BJ (cell line): Measurements from ENCODE around the gene GPBAR1. TPM values are rescaled to one million over a fixed set of nuclear protein-coding genes. Genes with fewer than 3 reads are reported as not detected.
"Not testable (repeated sequence)": the region's sequence is repeated elsewhere in the genome, so short reads cannot be mapped to it uniquely, and the experiment has no call there.

Experiments
- CTCF ChIA-PET: fragments of 350-600 bp; formaldehyde crosslinking; extraction: SDS; loops from one replicate; lab custom pipeline; 2021; ENCODE audit warnings: antibody characterized with exemption, inconsistent platforms; lab: Yijun Ruan, JAX
- POLR2A ChIA-PET: fragments of 300-600 bp; sonication (Branson Sonifier 250); formaldehyde crosslinking; extraction: SDS; loops from one replicate; lab custom pipeline; 2021; ENCODE audit warnings: antibody characterized with exemption; lab: Charles Lee
- DNase-seq: peaks from one replicate; pipeline ENCODE4 v3.0.0-alpha.2; 2011; ENCODE audit warnings: low read depth
- H3K27me3 ChIP-seq: 2 replicates; pipeline ENCODE4 v1.6.0; 2011; ENCODE audit warnings: low read length; ENCODE audit not compliant: control insufficient read depth, insufficient read depth
- H3K36me3 ChIP-seq: 2 replicates; pipeline ENCODE4 v1.5.1; 2011; ENCODE audit warnings: low read length; ENCODE audit not compliant: control insufficient read depth, insufficient read depth
- H3K4me3 ChIP-seq: 2 replicates; pipeline ENCODE4 v1.5.1; 2011; ENCODE audit warnings: low read depth, mild to moderate bottlenecking, control low read depth, low read length
- polyA plus RNA-seq: library from polyadenylated mRNA; depleted of rRNA; stranded (reverse); fragments of >200 nt; gene quantifications from 2 replicates; pipeline ENCODE4 v1.2.3, GENCODE V29; 2011; rRNA removed
- TF ChIP-seq, protein P1 (sequence below): IDR thresholded peaks from 2 replicates; pipeline ENCODE4 v1.5.1; 2011; ENCODE audit warnings: low read depth, mild to moderate bottlenecking, control low read depth, inconsistent platforms, low read length, moderate library complexity; ENCODE audit not compliant: insufficient read depth

GPBAR1 gene
- polyA plus RNA-seq, 1 experiment = not detected

DNA sequence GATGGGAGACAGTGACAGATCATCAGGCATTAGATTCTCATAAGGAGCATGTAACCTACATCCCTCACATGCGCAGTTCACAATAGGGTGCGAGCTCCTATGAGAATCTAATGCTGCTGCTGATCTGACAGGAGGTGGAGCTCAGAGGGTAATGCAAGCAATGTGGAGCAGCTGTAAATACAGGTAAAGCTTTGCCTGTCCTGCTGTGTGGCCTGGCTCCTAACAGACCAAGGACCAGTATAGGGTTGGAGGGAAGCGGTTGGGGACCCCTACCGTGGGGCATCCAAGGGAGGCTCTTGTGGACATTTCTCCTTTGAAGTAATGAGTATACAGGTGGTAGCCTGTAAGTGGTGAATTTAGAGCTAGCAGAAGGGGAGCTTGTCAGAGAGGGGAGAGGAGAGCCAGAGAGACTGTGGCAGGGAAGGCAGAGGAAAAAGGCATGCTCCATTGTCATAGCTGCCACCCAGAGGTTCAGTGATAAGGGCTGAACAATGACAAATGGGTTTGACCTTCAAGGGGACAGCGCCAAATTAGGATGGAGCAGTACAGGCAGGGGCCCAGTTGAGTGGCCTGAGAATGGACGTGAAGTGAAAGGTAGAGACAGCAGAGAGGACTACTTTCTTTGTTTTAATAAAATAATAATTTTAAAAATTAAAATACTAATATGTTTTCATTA, 46.7 kb downstream of the GPBAR1 start:
- Histone ChIP-seq H3K27me3 (peaks cover 2% of the 10 kb centered on the region; the same call in 1 of the 2 replicates), H3K36me3 (no peaks in the 10 kb centered on the region), H3K4me3 (no peak overlapping the region)
- DNase-seq = no peak
- ChIA-PET POLR2A (no interaction called here), CTCF (interaction anchor here (0.8 to 17.8 kb wide), 8 partner anchors 8 to 88 kb away, joined by 3 to 244 read pairs (median 4); partner anchors contain the start of gene CATIP)
- TF ChIP-seq, protein P1, sequence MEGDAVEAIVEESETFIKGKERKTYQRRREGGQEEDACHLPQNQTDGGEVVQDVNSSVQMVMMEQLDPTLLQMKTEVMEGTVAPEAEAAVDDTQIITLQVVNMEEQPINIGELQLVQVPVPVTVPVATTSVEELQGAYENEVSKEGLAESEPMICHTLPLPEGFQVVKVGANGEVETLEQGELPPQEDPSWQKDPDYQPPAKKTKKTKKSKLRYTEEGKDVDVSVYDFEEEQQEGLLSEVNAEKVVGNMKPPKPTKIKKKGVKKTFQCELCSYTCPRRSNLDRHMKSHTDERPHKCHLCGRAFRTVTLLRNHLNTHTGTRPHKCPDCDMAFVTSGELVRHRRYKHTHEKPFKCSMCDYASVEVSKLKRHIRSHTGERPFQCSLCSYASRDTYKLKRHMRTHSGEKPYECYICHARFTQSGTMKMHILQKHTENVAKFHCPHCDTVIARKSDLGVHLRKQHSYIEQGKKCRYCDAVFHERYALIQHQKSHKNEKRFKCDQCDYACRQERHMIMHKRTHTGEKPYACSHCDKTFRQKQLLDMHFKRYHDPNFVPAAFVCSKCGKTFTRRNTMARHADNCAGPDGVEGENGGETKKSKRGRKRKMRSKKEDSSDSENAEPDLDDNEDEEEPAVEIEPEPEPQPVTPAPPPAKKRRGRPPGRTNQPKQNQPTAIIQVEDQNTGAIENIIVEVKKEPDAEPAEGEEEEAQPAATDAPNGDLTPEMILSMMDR = no peak

- POLR2A ChIA-PET = no interaction called here
- H3K4me3 ChIP-seq = no peak overlapping the region
- no peaks in the 10 kb centered on the region for H3K36me3 ChIP-seq
- peaks cover 2% of the 10 kb centered on the region; the same call in 1 of the 2 replicates for H3K27me3 ChIP-seq
- DNase-seq = no peak
- TF ChIP-seq, protein P1 = no peak
- CTCF ChIA-PET = interaction anchor here (1.0 to 1.9 kb wide), 2 partner anchors 9 to 13 kb away, joined by 3 to 9 read pairs; no protein-coding TSS in a partner anchor
Measured at GRCh38 chr2:218310853-218311540, 50.2 kb downstream of the GPBAR1 start.

DNA sequence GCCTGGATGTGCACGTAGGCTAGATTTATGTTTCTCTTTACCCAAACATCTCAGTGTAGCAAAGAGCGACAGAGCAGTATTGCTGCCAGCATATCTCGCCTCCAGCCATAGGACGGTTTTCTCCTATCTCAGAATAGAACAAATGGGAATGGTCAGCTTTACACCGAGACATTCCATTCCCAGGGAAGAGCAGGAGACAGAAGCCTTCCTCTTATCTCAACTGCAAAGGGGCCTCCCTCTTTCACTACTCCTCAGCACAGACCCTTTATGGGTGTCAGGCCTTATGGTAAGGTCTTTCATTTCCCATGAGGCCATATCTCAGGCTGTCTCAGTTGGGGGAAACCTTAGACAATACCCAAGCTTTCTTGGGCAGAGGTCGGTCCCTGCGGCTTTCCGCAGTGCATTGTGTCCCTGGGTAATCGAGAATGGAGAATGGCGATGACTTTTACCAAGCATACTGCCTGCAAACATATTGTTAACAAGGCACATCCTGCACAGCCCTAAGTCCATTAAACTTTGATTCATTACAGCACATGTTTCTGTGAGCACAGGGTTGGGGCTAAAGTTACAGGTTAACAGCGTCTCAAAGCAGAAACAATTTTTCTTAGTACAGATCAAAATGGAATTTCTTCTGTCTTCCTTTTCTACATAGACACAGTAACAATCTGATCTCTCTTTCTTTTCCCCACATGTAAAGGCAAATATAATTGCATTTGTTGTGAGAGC, 50.9 kb downstream of the GPBAR1 start:
- H3K36me3 ChIP-seq, DNase-seq, H3K4me3 ChIP-seq, POLR2A ChIA-PET, H3K27me3 ChIP-seq: not testable (repeated sequence)
- CTCF ChIA-PET = interaction anchor here (1.0 to 1.9 kb wide), 3 partner anchors 10 to 14 kb away, joined by 3 to 10 read pairs (median 9); no protein-coding TSS in a partner anchor

DNA sequence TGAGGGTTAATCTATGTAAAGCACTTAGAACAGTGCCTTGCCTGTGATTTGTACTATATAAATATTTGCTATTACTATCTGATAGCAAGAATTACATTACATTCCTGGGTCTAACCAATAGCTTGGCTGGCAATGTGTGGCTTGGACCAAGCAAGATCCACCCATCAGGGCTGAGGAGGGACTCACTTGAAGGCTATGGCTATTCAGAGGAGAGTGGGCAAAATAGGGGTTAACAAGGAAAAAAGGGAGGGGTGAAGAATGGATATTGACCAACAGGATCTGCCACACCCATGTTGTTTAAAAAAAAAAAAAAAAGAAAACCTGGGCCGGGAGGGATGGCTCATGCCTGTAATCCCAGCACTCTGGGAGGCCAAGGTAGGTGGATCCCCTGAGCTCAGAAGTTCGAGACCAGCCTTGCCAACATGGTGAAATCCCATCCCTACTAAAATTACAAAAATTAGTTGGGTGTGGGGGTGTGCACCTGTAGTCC, 51.5 kb downstream of the GPBAR1 start:
- POLR2A ChIA-PET = no interaction called here
- DNase-seq = no peak
- TF ChIP-seq, protein P1 = no peak
- Histone ChIP-seq H3K27me3 (no peaks in the 10 kb centered on the region), H3K36me3 (no peaks in the 10 kb centered on the region), H3K4me3 (no peak overlapping the region)
- CTCF ChIA-PET = interaction anchor here (0.6 to 1.3 kb wide), 3 partner anchors 11 to 27 kb away, joined by 3 to 10 read pairs (median 5); no protein-coding TSS in a partner anchor

- TF ChIP-seq, protein P1 = no peak
- ChIA-PET POLR2A (no interaction called here), CTCF (no interaction called here)
- H3K36me3 ChIP-seq = no peaks in the 10 kb centered on the region
- DNase-seq = no peak
- H3K4me3 ChIP-seq = no peak overlapping the region
- no peaks in the 10 kb centered on the region for H3K27me3 ChIP-seq
Measured at GRCh38 chr2:218313356-218313755, 52.5 kb downstream of the GPBAR1 start.

Other genes with a start within 250 kb of the GPBAR1 start
- not detected in 2 replicates for gene RUFY4, start 191.8 kb upstream of the GPBAR1 start, polyA plus RNA-seq
- not detected in 2 replicates for gene CXCR2, start 135.0 kb upstream of the GPBAR1 start, polyA plus RNA-seq
- gene CXCR1, start 94.1 kb upstream of the GPBAR1 start, polyA plus RNA-seq = not detected in 2 replicates
- 699 and 831 TPM in 2 replicates for gene ARPC2, start 43.8 kb upstream of the GPBAR1 start, polyA plus RNA-seq
- 65.1 and 84.9 TPM in 2 replicates for gene AAMP, start 9.1 kb downstream of the GPBAR1 start, polyA plus RNA-seq
- gene PNKD, start 9.5 kb downstream of the GPBAR1 start, polyA plus RNA-seq = 44.5 and 54.5 TPM in 2 replicates
- 116 and 206 TPM in 2 replicates for gene TMBIM1, start 31.5 kb downstream of the GPBAR1 start, polyA plus RNA-seq
- gene CATIP, start 95.8 kb downstream of the GPBAR1 start, polyA plus RNA-seq = not detected in 2 replicates
- 0.05 and 0.23 TPM in 2 replicates for gene SLC11A1, start 121.3 kb downstream of the GPBAR1 start, polyA plus RNA-seq
- gene CTDSP1, start 138.9 kb downstream of the GPBAR1 start, polyA plus RNA-seq = 104 and 166 TPM in 2 replicates
- gene VIL1, start 158.1 kb downstream of the GPBAR1 start, polyA plus RNA-seq = not detected in 2 replicates